ENCODE data around the gene CSGALNACT2. TPM values are rescaled to one million over a fixed set of nuclear protein-coding genes. Genes with fewer than 3 reads are reported as not detected.

The CSGALNACT2 gene
- total and polyA plus RNA-seq, 2 experiments from 2014 or later: 7.7 to 13.9 TPM

DNA sequence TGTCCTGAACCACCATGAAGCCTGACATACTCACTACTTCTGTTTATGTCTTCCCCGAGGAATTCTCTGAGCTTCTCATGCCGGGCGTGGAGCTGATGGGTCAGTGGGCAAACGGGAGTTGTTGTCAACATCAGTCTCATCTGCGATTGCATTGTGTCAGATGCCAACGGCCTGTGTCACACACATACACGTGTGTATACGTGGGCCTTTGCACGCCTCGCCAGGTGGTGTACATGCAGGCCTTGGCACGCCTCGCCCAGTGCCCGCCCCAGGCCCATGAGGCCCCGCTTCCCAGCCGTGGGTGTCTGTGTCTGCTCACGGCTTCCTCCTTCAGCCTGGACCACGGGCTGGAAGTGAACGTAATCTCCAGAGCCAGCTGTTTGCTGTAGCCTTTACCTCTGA, 7.5 kb upstream of the CSGALNACT2 start:
- no peaks in the 10 kb centered on the region for H3K36me3 ChIP-seq (replicated peaks; ENCODE audit: insufficient read depth, low read depth)
- H3K4me3 ChIP-seq: no peak overlapping the region
- no peak for TF ChIP-seq EZH2phosphoT487 (IDR thresholded peaks at IDR 0.05; ENCODE audit: low read depth, severe bottlenecking, unreplicated experiment)
- TF ChIP-seq, protein P1, sequence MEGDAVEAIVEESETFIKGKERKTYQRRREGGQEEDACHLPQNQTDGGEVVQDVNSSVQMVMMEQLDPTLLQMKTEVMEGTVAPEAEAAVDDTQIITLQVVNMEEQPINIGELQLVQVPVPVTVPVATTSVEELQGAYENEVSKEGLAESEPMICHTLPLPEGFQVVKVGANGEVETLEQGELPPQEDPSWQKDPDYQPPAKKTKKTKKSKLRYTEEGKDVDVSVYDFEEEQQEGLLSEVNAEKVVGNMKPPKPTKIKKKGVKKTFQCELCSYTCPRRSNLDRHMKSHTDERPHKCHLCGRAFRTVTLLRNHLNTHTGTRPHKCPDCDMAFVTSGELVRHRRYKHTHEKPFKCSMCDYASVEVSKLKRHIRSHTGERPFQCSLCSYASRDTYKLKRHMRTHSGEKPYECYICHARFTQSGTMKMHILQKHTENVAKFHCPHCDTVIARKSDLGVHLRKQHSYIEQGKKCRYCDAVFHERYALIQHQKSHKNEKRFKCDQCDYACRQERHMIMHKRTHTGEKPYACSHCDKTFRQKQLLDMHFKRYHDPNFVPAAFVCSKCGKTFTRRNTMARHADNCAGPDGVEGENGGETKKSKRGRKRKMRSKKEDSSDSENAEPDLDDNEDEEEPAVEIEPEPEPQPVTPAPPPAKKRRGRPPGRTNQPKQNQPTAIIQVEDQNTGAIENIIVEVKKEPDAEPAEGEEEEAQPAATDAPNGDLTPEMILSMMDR (IDR thresholded peaks at IDR 0.05; ENCODE audit: poor library complexity): no peak
- TF ChIP-seq EZH2 (IDR thresholded peaks at IDR 0.05; ENCODE audit: borderline replicate concordance): no peak
- no peaks in the 10 kb centered on the region for H3K9me3 ChIP-seq (ENCODE audit: low read depth)
- no peak overlapping the region for H2AFZ ChIP-seq
- no peaks in the 10 kb centered on the region for H4K20me1 ChIP-seq (ENCODE audit: insufficient read depth, poor library complexity, severe bottlenecking)
- 86% methylated on average over 18 of the region's 18 CpGs for WGBS (ENCODE audit: low lambda C conversion rate, missing lambda C conversion rate)
- no peaks in the 10 kb centered on the region for H3K27me3 ChIP-seq
- no peaks in the 10 kb centered on the region for H3K9me2 ChIP-seq (replicated peaks; ENCODE audit: insufficient read depth)
- H3K4me1 ChIP-seq (ENCODE audit: insufficient read depth): peaks cover 3% of the 10 kb centered on the region
- no peaks in the 10 kb centered on the region for H3K79me2 ChIP-seq
- no peak for DNase-seq (ENCODE audit: low spot score)
- no peak overlapping the region for H3K27ac ChIP-seq
- H3K4me2 ChIP-seq: no peak overlapping the region

DNA sequence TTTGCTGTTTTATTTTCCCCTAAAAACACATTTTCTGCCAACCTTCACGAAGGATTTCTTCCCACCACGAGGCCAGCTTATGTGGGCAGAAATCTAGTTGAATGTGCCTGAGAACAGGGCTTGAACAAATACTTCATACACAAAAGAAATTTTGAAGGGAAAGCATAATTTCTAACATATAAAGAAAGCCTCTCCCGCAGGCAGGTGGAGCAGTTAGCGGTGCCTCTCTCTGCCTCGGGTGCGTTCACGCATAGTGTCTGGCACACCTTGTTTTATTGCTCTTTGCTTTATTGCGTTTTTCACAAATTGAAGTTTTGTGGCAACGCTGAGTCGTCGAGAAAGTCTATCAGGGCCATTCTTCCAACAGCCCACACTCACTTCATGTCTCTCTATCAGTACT, 7.0 kb upstream of the CSGALNACT2 start:
- Histone ChIP-seq H3K4me2 (no peak overlapping the region), H3K79me2 (peaks cover under 1% of the 10 kb centered on the region), H3K36me3 (replicated peaks; ENCODE audit: insufficient read depth, low read depth) (no peaks in the 10 kb centered on the region), H3K4me1 (ENCODE audit: insufficient read depth) (peaks cover 5% of the 10 kb centered on the region), H3K4me3 (no peak overlapping the region), H3K9me3 (ENCODE audit: low read depth) (no peaks in the 10 kb centered on the region), H3K27ac (no peak overlapping the region), H3K9me2 (replicated peaks; ENCODE audit: insufficient read depth) (no peaks in the 10 kb centered on the region), H2AFZ (no peak overlapping the region), H4K20me1 (ENCODE audit: insufficient read depth, poor library complexity, severe bottlenecking) (no peaks in the 10 kb centered on the region), H3K27me3 (no peaks in the 10 kb centered on the region)
- TF ChIP-seq EZH2phosphoT487 (IDR thresholded peaks at IDR 0.05; ENCODE audit: low read depth, severe bottlenecking, unreplicated experiment) (no peak), EZH2 (IDR thresholded peaks at IDR 0.05; ENCODE audit: borderline replicate concordance) (no peak)
- TF ChIP-seq, protein P1 (IDR thresholded peaks at IDR 0.05; ENCODE audit: poor library complexity): no peak
- 75% methylated on average over 11 of the region's 11 CpGs for WGBS (ENCODE audit: low lambda C conversion rate, missing lambda C conversion rate)
- DNase-seq (ENCODE audit: low spot score): no peak

DNA sequence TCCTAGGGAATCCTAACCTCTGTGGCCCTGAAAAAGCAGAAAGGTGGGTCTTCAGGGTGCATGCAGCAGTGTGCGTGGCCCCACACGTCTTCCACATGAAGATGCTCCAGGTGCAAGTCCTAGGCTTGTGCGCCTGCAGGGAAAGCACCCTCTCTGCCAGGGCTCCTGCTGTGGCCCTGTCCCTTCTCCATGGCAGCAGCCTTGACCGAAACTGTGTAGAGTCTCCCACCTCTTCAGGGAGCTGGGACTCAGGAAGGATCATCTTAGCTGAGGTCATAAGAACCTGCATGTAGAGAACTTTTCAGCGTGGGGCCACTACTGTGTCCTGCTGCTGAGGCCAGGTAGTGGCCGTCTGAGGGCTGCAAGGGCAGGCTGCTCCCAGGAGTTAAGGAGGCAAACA, 6.3 kb upstream of the CSGALNACT2 start:
- H4K20me1 ChIP-seq (ENCODE audit: insufficient read depth, poor library complexity, severe bottlenecking): no peaks in the 10 kb centered on the region
- no peaks in the 10 kb centered on the region for H3K27me3 ChIP-seq
- 90% methylated on average over 6 of the region's 6 CpGs for WGBS (ENCODE audit: low lambda C conversion rate, missing lambda C conversion rate)
- no peak for DNase-seq (ENCODE audit: low spot score)
- H3K4me2 ChIP-seq: no peak overlapping the region
- H3K36me3 ChIP-seq (replicated peaks; ENCODE audit: insufficient read depth, low read depth): no peaks in the 10 kb centered on the region
- peaks cover 11% of the 10 kb centered on the region for H3K4me1 ChIP-seq (ENCODE audit: insufficient read depth)
- H3K9me2 ChIP-seq (replicated peaks; ENCODE audit: insufficient read depth): no peaks in the 10 kb centered on the region
- H3K9me3 ChIP-seq (ENCODE audit: low read depth): no peaks in the 10 kb centered on the region
- no peak overlapping the region for H3K27ac ChIP-seq
- peaks cover 7% of the 10 kb centered on the region for H3K79me2 ChIP-seq
- no peak for TF ChIP-seq EZH2 (IDR thresholded peaks at IDR 0.05; ENCODE audit: borderline replicate concordance)
- TF ChIP-seq EZH2phosphoT487 (IDR thresholded peaks at IDR 0.05; ENCODE audit: low read depth, severe bottlenecking, unreplicated experiment): no peak
- TF ChIP-seq, protein P1 (IDR thresholded peaks at IDR 0.05; ENCODE audit: poor library complexity): no peak
- no peak overlapping the region for H3K4me3 ChIP-seq
- H2AFZ ChIP-seq: no peak overlapping the region
